HG03378 (cell line): ENCODE results near the gene KRT16.
"Not testable (repeated sequence)": the region's sequence is repeated elsewhere in the genome, so short reads cannot be mapped to it uniquely, and the experiment has no call there.

ENCODE experiments used
- ATAC-seq: cut with Tn5 transposase; IDR thresholded peaks from one replicate; pipeline ENCODE4 v1.9.1; 2021; ENCODE audit warnings: mild to moderate bottlenecking, moderate library complexity; ENCODE audit not compliant: unreplicated experiment

KRT16 gene

DNA sequence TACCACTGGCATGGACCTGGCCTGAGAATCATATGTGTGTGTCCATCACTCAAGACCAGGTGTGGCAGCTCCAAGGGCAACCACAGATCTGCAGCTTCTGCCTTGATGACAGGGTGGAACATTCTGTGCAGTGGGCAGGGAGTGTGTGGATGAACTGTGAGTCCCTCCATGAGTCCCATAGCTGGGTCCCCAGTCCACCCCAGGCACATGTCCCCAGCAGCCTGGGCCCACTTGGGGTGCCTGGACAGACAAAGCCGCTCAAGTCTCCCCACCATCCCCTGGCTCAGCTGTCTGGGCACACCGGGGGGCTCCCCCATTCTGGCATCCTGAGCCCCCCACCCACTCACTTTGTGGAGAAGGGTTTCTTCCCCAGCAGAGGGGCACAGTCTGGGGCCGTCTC is 4.6 kb upstream of the KRT16 start:
- no peak for ATAC-seq

DNA sequence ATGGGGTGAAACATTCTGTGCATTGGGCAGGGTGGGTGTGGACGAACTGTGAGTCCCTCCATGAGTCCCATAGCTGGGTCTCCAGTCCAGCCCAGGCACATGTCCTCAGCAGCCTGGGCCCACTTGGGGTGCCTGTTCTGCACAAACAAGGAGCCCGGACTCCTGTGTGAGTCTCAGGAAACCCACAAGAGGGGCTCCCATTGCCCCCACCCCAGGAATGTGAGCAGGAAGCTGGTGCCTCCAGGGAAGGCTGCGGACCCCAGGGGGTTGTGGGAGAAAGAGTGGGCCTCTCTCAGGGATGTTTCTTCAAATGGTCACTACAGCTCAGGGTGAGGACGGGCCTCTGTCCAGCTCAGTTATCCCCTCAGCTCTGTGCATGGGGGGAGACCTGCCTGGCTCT is 3.9 kb upstream of the KRT16 start:
- not testable (repeated sequence) for ATAC-seq

DNA sequence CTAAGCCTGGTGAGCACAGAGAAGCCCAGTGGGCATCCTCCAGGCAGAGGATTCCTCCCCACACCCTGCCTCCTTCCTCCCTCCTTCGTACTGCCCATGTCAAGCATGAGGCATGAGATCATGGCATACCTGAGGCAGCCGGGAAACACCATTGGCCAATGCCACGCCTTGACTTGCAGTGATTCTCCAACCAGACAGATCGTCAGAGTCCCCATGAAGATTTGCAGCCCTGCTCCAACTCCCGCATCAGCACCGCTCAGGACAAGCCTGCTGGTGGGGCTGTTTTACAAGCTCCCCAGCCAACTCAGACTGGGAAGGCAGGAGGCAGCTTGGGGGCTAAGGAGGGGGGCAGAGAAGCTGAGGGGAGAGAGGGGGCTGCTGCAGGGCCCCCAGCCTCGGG is 2.9 kb upstream of the KRT16 start:
- no peak for ATAC-seq

DNA sequence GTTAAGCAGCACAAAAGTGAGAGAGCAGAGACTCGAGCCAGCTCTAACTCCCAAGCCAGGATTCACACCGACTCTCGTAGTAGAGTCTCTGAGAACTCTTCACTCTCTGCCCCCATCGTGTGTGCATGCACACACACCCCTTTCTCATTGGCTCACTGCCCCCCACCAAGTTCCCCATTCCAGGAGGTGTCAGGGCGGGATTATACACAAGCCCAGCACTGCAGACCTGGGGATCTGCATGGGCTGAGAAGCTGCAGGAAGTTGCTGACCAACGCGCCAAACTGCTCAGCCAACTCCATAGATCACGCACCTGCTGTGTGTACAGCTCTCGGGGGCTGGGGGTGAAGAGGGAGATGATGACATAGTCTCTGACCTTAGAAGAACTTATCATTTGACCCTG is 2.2 kb upstream of the KRT16 start:
- ATAC-seq, result not testable (repeated sequence)

DNA sequence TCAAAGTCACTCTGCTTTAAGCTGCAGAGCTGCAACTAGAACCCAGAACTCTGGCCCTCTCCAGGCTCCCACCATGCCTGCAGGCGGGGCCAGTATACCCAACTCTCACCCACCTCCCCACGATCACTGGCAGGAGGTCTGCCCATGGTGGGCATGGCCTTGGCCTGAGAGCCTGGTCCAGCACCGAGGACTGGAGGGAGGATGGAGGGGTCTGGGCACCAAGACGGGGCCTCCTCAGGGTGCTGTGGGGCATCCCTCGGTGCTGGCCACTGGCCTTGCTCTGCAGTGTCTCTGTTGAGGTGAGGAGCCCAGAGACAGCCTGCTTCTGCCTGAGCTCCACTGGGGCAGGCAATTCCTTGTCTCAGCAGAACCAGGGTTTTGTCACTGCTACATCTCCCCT is 1.5 kb upstream of the KRT16 start:
- ATAC-seq, result no peak

DNA sequence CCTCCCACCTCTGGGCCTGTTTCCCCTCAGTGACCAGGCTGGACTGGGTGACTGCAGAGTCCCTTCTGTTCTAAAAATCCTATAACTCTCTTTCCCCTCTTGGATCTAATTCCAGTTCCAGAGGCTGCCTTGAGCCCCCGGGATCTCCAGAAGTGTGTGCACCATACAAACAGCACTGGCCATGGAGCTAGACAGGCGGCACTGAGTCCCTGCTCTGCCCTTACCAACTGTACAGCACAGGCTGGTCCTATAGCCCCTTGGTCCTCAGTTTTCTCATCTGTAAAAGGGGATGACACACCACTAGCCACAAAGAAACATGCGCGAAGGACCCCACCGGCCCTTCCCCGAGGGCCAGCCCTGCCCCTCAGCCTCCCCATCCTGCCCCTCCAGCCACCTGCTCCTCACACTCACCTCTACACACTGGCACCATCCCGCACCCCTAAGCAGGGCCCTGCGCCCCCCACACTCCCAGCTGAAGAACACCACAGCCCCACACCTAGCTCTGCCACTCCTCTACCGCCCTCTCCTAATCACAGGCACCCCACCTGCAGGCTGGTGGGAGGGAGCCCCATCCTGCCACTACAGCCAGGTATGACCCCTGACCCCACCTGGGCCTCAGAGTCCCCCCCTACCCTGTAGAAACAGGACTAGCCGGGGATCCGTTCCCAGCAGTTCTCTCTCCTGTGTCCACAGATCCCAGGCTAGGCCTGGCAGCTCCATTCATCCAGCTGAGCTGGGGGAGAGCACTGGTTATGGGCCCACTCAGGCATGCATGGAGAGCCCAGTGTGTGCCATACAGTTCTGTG is 913 bp upstream of the KRT16 start:
- ATAC-seq, result no peak

DNA sequence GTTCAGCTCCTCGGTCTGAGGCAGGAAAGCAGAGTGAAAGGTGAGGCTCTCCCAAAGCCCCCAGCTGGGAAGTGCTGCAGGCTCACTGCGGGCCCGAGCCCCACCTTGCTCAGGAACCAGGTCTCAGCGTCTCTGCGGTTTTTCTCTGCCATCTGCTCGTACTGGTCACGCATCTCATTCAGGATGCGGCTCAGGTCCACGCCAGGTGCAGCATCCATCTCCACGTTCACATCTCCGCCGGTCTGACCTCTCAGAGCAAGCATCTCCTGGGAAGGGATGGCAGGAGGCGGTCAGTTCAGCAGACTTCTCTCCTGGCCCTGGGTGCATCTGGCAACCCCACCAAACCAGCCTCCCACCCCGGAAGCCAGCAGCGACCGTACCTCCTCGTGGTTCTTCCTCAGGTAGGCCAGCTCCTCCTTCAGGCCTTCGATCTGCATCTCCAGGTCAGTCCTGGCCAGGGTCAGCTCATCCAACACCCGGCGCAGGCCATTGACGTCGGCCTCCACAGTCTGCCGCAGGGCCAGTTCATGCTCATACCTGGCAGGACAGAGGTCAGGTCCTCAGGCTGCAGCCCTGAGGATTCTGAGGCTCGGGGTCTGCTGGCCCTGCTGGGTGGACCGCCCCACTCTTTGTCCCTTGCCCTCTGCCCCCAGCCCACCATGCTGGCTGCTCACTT is 1.5 kb downstream of the KRT16 start:
- no peak for ATAC-seq

DNA sequence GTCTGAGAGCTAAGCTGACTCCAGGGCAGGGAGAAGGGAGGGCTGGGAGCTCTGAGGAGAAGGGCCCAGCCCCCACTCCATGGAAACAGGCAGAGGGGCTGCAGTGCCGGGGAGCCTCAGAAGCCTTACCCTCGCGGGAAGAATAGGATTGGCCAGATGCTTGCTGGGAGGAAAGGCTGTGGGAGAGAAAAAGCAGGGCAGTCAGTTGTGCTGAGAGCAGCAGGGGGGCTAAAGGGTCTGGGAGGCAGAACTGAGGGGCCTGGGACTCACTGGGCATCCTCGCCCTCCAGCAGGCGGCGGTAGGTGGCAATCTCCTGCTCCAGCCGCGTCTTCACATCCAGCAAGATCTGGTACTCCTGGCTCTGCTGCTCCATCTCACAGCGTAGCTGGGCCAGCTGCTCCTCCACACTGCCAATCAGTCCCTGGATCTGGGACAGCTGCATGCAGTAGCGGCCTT is 2.5 kb downstream of the KRT16 start:
- not testable (repeated sequence) for ATAC-seq

DNA sequence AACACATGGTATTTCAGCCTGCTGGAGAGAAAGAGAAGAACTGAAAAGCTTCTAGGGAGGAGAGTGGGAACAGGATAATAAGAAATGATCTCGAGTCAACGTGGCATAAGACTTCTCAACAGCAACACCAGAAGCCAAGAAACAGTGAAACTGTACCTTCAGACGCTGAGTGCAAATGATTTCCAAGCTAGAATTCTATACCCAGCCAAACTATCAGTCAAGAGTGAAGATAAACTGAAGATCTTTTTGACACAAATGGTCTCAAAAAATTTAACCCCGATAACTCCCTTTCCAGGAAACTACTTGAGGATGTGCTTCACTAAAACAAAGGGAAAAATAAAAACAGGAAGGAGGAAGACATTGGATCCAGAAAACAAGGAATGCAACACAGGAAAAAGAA is 5.6 kb downstream of the KRT16 start:
- ATAC-seq, result not testable (repeated sequence)

DNA sequence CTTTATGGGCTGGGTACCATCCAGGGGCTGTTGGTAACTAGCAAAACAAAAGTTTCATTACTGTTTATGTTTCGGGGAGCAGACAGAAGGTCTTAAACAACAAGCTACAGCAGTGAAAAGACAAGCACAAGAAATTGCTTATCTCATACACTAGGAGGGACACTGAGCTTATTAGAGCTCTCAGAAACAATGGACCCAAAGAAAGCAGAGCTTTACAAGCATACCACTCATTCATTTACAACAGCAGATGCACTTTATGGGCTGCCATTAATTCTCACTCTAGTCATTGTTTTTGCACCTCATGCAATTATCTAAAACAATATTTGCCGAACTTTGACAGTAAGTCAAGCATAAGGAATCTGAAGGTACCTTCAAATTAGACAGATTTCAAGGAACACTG is 10.0 kb downstream of the KRT16 start:
- no peak for ATAC-seq

DNA sequence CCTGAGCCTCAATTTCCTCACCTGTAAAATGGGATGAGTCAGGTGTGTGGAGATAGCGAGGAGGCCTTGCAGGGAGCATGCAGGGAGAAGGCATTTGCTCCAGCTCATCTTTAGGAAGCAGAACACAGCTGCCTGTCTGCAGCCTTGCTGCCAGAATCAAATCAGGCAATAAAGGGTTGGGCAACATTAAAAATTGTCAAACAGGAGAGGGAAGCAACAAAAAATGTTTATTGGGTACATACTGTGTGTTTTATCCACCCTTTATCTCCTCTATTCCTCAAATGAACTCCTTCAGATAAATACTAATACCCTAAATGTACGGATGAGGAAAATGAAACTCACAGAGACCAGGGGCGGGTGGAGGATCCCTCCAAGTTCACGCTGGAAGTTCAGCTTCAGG is 12.2 kb downstream of the KRT16 start:
- no peak for ATAC-seq

DNA sequence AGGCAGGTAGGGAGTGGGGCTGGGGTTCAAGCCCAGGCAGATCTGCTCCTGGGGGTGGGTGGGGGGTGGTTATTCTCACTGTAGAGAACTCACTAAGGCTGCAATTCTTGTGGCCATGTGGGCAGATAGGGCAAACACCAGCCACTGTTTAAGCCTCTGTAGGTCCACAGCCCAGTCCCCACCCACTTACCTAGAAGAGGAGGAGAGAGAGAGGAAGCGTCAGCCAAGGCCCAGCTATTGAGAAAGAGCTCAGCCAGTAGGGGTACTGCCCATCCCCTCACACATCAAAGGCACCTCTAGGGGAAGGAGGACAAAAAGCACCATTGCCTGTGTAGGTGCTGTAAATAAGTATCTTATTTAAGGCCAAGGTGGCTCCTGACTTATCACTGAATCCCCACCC is 12.9 kb downstream of the KRT16 start:
- ATAC-seq, result no peak

DNA sequence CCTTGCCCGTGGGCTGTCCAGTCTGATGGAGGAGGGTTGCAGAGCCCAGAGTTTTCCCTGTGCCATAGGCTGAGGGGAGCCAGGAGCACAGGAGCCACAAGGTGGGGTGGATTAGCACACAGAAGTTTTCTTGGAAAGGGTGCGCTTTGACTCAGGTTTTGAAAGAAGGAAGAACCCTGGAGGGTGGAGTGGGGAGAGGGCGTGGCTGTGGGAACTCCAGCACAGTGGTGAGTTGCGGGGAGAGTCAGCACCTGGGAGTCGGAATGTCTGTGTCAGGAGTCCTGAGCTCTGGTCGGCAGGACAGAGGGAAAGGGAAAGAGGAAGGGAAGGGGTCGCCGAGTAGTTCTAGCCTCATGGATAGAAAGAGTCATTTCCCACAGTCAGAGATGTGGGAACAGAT is 17.0 kb downstream of the KRT16 start:
- no peak for ATAC-seq

DNA sequence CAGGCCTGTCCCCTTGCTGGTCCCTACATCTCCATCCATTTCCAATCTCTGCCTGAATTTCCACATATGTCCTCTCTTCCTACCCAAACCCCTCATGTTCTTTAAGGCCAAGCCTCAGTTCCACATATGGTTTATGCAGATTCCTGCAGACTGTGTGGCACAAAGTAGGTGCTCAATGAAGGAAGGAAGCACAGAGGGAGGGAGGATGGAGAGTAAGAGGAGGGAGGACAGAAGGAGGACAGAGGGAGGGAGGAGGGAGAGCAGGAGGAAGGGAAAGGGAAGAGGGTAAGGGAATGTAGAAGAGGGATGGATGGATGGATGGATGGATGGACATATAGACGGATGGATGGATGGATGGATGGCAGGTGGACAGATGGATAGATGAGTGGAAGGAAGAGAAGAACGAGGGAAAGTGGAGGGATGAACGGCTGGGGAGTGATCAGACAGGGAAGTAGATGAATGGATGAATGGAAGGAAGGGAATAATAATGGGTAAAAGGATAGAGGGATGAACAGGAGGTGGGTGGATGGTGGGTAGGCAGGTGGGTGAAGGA is 18.1 kb downstream of the KRT16 start:
- no peak for ATAC-seq

DNA sequence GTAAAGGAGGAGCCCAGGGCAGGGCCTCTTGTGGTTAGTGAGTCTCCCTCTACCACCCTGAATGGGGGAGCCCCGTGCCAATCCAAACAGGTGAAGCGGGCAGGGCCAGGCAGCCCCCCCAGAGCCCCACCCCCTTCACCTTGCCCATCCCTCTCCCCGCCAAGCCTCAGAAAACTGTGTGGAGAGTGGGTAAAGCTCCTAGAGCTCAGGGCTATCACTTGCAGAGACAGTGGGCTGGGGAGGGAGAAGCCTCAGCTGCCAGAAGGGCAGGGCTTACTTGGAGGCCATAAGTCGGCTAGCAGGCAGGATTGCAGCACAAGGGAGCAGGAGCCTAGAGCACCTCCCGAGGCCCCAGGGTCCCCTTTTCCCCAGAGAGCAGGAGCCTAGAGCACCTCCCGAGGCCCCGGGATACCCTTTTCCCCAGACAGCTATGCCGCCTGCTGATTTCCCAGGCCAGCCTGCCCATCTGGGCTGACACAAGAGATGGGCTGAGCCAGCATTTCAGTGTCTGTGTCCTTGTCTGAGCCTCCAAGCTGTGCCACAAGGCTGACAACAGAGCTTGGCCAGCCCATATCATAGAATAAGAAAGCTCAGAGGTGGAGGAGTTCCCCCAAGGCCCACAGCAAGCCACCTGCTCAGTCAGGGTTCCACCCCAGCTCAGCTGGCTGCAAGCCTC is 19.1 kb downstream of the KRT16 start:
- ATAC-seq, result no peak

DNA sequence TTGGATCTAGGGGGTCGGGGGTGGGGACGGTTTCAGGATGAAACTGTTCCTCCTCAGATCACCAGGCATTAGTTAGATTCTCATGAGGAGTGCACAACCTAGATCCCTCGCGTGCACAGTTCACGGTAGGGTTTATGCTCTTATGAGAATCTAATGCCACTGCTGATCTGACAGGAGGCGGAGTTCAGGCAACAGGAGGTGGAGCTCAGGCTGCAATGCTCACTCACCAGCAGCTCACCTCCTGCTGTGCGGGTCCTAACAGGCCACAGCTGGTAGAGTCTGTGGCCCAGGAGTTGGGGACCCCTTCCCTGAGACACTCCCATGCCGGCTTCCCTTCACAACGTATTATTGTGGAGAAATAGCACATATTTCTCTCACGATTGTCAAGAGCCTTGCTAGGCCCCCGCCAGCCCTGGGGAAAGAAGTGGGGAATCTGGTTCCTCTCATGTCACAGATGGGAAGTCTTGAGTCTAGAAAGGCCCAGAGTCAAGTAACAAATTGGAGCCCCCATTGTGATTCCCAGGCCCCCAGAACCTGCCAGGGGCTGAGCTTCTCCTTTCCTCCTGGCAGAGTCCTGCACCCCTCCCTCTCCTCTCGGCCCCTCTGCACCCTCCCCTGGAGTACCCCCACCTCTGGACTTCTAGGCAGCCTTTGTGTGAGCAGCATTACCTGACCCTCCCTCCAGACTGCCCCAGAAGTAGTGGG is 19.8 kb downstream of the KRT16 start:
- ATAC-seq, result no peak

DNA sequence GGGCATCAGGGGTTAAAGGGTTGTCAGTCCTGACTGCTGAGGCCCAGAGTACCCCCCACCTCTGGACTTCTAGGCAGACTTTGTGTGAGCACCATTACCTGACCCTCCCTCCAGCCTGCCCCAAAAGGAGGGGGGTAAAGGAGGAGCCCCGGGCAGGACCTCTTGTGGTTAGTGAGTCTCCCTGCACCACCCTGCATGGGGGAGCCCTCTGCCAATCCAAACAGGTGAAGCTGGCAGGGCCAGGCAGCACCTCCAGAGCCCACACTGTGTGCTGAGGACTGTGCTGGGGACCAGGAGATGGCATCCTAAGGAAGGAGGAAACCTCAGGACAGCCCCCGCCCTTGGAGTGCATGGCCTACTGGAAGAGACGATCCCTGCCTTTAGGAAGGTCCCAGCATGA is 23.3 kb downstream of the KRT16 start:
- no peak for ATAC-seq

DNA sequence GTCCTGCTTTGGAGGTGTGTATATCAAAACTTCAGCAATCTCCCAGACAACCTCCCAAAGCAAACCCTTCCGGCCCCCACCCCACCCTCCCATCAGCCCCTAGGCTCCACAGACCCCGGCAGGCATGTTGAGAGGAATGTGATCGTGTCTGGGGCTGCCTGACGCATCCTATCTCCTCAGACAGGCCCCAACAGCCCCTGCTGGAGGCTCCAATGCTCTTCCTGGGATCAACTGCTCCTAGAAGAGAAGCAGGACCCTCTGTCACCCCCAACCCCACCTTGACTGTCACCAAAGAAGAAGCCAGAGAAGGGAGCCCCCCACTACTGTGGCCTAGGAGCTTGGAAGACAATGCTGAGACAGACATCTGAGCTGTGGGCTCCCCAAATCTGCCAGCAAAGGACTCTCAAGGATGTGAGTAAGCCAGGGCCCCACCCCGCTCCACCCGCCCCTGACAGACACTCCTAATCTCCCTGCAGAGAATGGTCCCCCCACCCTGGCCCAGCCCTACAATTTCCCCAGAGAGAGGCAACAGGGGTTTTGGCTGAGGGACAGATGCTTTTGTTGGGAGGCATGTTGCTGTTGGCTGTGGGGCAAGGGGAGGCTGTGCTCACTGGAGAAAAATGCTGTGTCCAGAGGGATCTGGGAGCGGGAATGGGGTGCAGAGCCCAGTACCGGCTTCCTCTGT is 24.3 kb downstream of the KRT16 start:
- no peak for ATAC-seq

DNA sequence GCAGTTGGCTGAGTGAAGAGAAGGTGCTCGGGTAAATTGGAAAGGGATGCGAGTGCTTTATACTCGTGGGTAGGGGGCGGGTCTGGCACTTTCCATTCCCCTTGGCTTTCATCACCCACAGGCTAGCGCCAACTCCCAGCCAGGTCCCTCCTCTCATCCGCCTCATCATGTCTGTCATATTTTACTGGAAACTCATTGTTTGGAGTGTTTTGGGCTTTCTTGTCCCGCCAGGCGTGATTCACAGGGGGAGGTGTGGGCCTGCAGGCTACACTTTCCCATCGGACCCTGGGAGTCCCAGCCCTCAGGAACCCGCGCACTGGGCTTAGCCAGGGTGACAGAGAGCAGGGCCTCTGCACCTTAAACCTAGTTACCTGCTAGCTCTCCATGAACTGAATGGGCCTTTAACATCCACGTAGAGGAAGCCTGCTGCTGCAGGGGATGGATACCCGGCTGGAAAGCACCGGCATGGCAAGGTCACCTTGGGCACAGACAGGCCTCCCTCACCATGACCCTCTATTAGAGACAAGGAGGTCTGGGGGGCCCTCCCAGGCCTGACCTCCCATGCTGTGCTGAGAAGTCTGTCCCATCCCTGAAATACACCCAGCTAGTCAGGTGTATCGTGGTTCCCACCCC is 25.6 kb downstream of the KRT16 start, which contains the start of gene KRT14:
TSS of gene KRT14 (minus strand) at position 33 of the 633 bp plus-strand sequence. CDS start 61 bp downstream, outside the sequence.
- ATAC-seq, result no peak
